ENCODE measurements around the gene AP4S1. TPM values are rescaled to one million over a fixed set of nuclear protein-coding genes. Genes with fewer than 3 reads are reported as not detected.
A peak's percentile ranks its signal among the peaks of the same experiment; 100 is the strongest.
"Not testable (repeated sequence)": the region's sequence is repeated elsewhere in the genome, so short reads cannot be mapped to it uniquely, and the experiment has no call there.

Gene AP4S1
- total RNA-seq (2014; rRNA removed; shearing (Covaris generic); ENCODE audit: low replicate concordance): 7.8 and 10.2 TPM in 2 replicates

- H3K79me2 ChIP-seq (ENCODE audit: low read length): peaks cover 63% of the 10 kb centered on the region
- no peaks in the 10 kb centered on the region for H3K9me3 ChIP-seq (ENCODE audit: low read length)
- H3K4me1 ChIP-seq (ENCODE audit: low read length): peaks cover 28% of the 10 kb centered on the region
- no peaks in the 10 kb centered on the region for H3K27me3 ChIP-seq (ENCODE audit: low read length)
- H3K9me2 ChIP-seq (replicated peaks; ENCODE audit: insufficient read depth, low read length): no peaks in the 10 kb centered on the region
- DNase-seq: peak; percentile 83
- H3K4me3 ChIP-seq (ENCODE audit: low read length): peak within 1 kb of the TSS; percentile 78
- H3K4me2 ChIP-seq (ENCODE audit: low read depth, low read length, poor library complexity, severe bottlenecking): peak within 1 kb of the TSS; percentile 100
- H4K20me1 ChIP-seq (ENCODE audit: insufficient read depth, low read depth, low read length): peaks cover 12% of the 10 kb centered on the region; the same call in 1 of the 2 replicates
- H3K36me3 ChIP-seq (ENCODE audit: insufficient read depth, low read length): peaks cover 25% of the 10 kb centered on the region
- H3K27ac ChIP-seq (ENCODE audit: low read length): peak within 1 kb of the TSS; percentile 88
- H2AFZ ChIP-seq (ENCODE audit: low read length): peak within 1 kb of the TSS; percentile 87
- peak within 1 kb of the TSS; percentile 98 for H3K9ac ChIP-seq (ENCODE audit: low read length)
Observed at GRCh38 chr14:31025367-31026076, at the start of gene AP4S1. AP4S1 (plus strand) TSS chr14:31025649; CDS start chr14:31066197, 40,548 bp downstream.

- DNase-seq: no peak
- no peak overlapping the region for H3K4me3 ChIP-seq (ENCODE audit: low read length)
- no peak overlapping the region for H2AFZ ChIP-seq (ENCODE audit: low read length)
- H3K4me1 ChIP-seq (ENCODE audit: low read length): peaks cover 44% of the 10 kb centered on the region
- H3K9me2 ChIP-seq (replicated peaks; ENCODE audit: insufficient read depth, low read length): no peaks in the 10 kb centered on the region
- H3K27me3 ChIP-seq (ENCODE audit: low read length): no peaks in the 10 kb centered on the region
- H3K36me3 ChIP-seq (ENCODE audit: insufficient read depth, low read length): no peaks in the 10 kb centered on the region
- no peak overlapping the region for H3K27ac ChIP-seq (ENCODE audit: low read length)
- no peak overlapping the region for H3K4me2 ChIP-seq (ENCODE audit: low read depth, low read length, poor library complexity, severe bottlenecking)
- peaks cover 8% of the 10 kb centered on the region for H4K20me1 ChIP-seq (ENCODE audit: insufficient read depth, low read depth, low read length)
- no peaks in the 10 kb centered on the region for H3K9me3 ChIP-seq (ENCODE audit: low read length)
- peaks cover 100% of the 10 kb centered on the region for H3K79me2 ChIP-seq (ENCODE audit: low read length)
- no peak overlapping the region for H3K9ac ChIP-seq (ENCODE audit: low read length)
Observed at GRCh38 chr14:30977752-30978151, 47.7 kb upstream of the AP4S1 start.

- H2AFZ ChIP-seq (ENCODE audit: low read length); H3K9ac ChIP-seq (ENCODE audit: low read length); H3K9me2 ChIP-seq (replicated peaks; ENCODE audit: insufficient read depth, low read length); H3K27me3 ChIP-seq (ENCODE audit: low read length); H3K9me3 ChIP-seq (ENCODE audit: low read length); H3K4me3 ChIP-seq (ENCODE audit: low read length); H3K36me3 ChIP-seq (ENCODE audit: insufficient read depth, low read length): not testable (repeated sequence)
- H4K20me1 ChIP-seq (ENCODE audit: insufficient read depth, low read depth, low read length): peaks cover 16% of the 10 kb centered on the region
- H3K4me1 ChIP-seq (ENCODE audit: low read length): peaks cover 49% of the 10 kb centered on the region
- peak overlapping the region; percentile 89 for H3K27ac ChIP-seq (ENCODE audit: low read length)
- H3K4me2 ChIP-seq (ENCODE audit: low read depth, low read length, poor library complexity, severe bottlenecking): peak overlapping the region; percentile 5
- H3K79me2 ChIP-seq (ENCODE audit: low read length): peaks cover 100% of the 10 kb centered on the region
- peak; percentile 93 for DNase-seq
Observed at GRCh38 chr14:30980106-30980704, 45.2 kb upstream of the AP4S1 start.

GRCh38 chr14:30980980-30981379, 44.5 kb upstream of the AP4S1 start:
- Histone ChIP-seq H3K4me1 (ENCODE audit: low read length) (peaks cover 49% of the 10 kb centered on the region), H4K20me1 (ENCODE audit: insufficient read depth, low read depth, low read length) (peaks cover 16% of the 10 kb centered on the region), H3K36me3 (ENCODE audit: insufficient read depth, low read length) (no peaks in the 10 kb centered on the region), H3K4me3 (ENCODE audit: low read length) (no peak overlapping the region), H3K79me2 (ENCODE audit: low read length) (peaks cover 100% of the 10 kb centered on the region), H3K27me3 (ENCODE audit: low read length) (no peaks in the 10 kb centered on the region), H3K9me3 (ENCODE audit: low read length) (no peaks in the 10 kb centered on the region), H3K27ac (ENCODE audit: low read length) (peak overlapping the region; percentile 89), H3K9ac (ENCODE audit: low read length) (no peak overlapping the region), H2AFZ (ENCODE audit: low read length) (no peak overlapping the region), H3K9me2 (replicated peaks; ENCODE audit: insufficient read depth, low read length) (no peaks in the 10 kb centered on the region), H3K4me2 (ENCODE audit: low read depth, low read length, poor library complexity, severe bottlenecking) (peak overlapping the region; percentile 5)
- DNase-seq: no peak

- Histone ChIP-seq H3K4me3 (ENCODE audit: low read length) (peak overlapping the region; percentile 39; the same call in 1 of the 2 replicates), H3K4me1 (ENCODE audit: low read length) (peaks cover 59% of the 10 kb centered on the region), H3K36me3 (ENCODE audit: insufficient read depth, low read length) (no peaks in the 10 kb centered on the region), H3K4me2 (ENCODE audit: low read depth, low read length, poor library complexity, severe bottlenecking) (peak overlapping the region; percentile 75), H2AFZ (ENCODE audit: low read length) (no peak overlapping the region), H3K79me2 (ENCODE audit: low read length) (peaks cover 98% of the 10 kb centered on the region), H3K27ac (ENCODE audit: low read length) (peak overlapping the region; percentile 89), H3K9ac (ENCODE audit: low read length) (no peak overlapping the region), H4K20me1 (ENCODE audit: insufficient read depth, low read depth, low read length) (peaks cover 16% of the 10 kb centered on the region), H3K9me2 (replicated peaks; ENCODE audit: insufficient read depth, low read length) (no peaks in the 10 kb centered on the region), H3K27me3 (ENCODE audit: low read length) (no peaks in the 10 kb centered on the region), H3K9me3 (ENCODE audit: low read length) (no peaks in the 10 kb centered on the region)
- DNase-seq: peak; percentile 85
Observed at GRCh38 chr14:30982533-30982932, 42.9 kb upstream of the AP4S1 start.

GRCh38 chr14:30983858-30984257, 41.6 kb upstream of the AP4S1 start:
- Histone ChIP-seq H3K9me2 (replicated peaks; ENCODE audit: insufficient read depth, low read length) (no peaks in the 10 kb centered on the region), H3K27ac (ENCODE audit: low read length) (peak overlapping the region; percentile 89), H4K20me1 (ENCODE audit: insufficient read depth, low read depth, low read length) (peaks cover 16% of the 10 kb centered on the region), H3K79me2 (ENCODE audit: low read length) (peaks cover 98% of the 10 kb centered on the region), H3K36me3 (ENCODE audit: insufficient read depth, low read length) (no peaks in the 10 kb centered on the region), H3K27me3 (ENCODE audit: low read length) (no peaks in the 10 kb centered on the region), H3K9ac (ENCODE audit: low read length) (no peak overlapping the region), H3K4me3 (ENCODE audit: low read length) (no peak overlapping the region), H2AFZ (ENCODE audit: low read length) (no peak overlapping the region), H3K4me2 (ENCODE audit: low read depth, low read length, poor library complexity, severe bottlenecking) (peak overlapping the region; percentile 75), H3K9me3 (ENCODE audit: low read length) (no peaks in the 10 kb centered on the region), H3K4me1 (ENCODE audit: low read length) (peaks cover 61% of the 10 kb centered on the region)
- DNase-seq: no peak

GRCh38 chr14:30985796-30986195, 39.7 kb upstream of the AP4S1 start:
- no peaks in the 10 kb centered on the region for H3K9me2 ChIP-seq (replicated peaks; ENCODE audit: insufficient read depth, low read length)
- H3K27ac ChIP-seq (ENCODE audit: low read length): no peak overlapping the region
- no peaks in the 10 kb centered on the region for H3K9me3 ChIP-seq (ENCODE audit: low read length)
- H3K36me3 ChIP-seq (ENCODE audit: insufficient read depth, low read length): no peaks in the 10 kb centered on the region
- H3K27me3 ChIP-seq (ENCODE audit: low read length): no peaks in the 10 kb centered on the region
- H4K20me1 ChIP-seq (ENCODE audit: insufficient read depth, low read depth, low read length): peaks cover 10% of the 10 kb centered on the region; the same call in 1 of the 2 replicates
- no peak for DNase-seq
- no peak overlapping the region for H3K9ac ChIP-seq (ENCODE audit: low read length)
- no peak overlapping the region for H2AFZ ChIP-seq (ENCODE audit: low read length)
- no peak overlapping the region for H3K4me3 ChIP-seq (ENCODE audit: low read length)
- peaks cover 98% of the 10 kb centered on the region for H3K79me2 ChIP-seq (ENCODE audit: low read length)
- peaks cover 55% of the 10 kb centered on the region for H3K4me1 ChIP-seq (ENCODE audit: low read length)
- no peak overlapping the region for H3K4me2 ChIP-seq (ENCODE audit: low read depth, low read length, poor library complexity, severe bottlenecking)

GRCh38 chr14:30988509-30988908, 36.9 kb upstream of the AP4S1 start:
- H3K4me3 ChIP-seq (ENCODE audit: low read length): no peak overlapping the region
- no peak overlapping the region for H2AFZ ChIP-seq (ENCODE audit: low read length)
- H3K27ac ChIP-seq (ENCODE audit: low read length): no peak overlapping the region
- no peaks in the 10 kb centered on the region for H3K36me3 ChIP-seq (ENCODE audit: insufficient read depth, low read length)
- H3K9ac ChIP-seq (ENCODE audit: low read length): no peak overlapping the region
- H3K9me3 ChIP-seq (ENCODE audit: low read length): no peaks in the 10 kb centered on the region
- DNase-seq: no peak
- peaks cover 49% of the 10 kb centered on the region for H3K4me1 ChIP-seq (ENCODE audit: low read length)
- peaks cover 98% of the 10 kb centered on the region for H3K79me2 ChIP-seq (ENCODE audit: low read length)
- H3K27me3 ChIP-seq (ENCODE audit: low read length): no peaks in the 10 kb centered on the region
- no peak overlapping the region for H3K4me2 ChIP-seq (ENCODE audit: low read depth, low read length, poor library complexity, severe bottlenecking)
- H4K20me1 ChIP-seq (ENCODE audit: insufficient read depth, low read depth, low read length): peaks cover 7% of the 10 kb centered on the region; the same call in 1 of the 2 replicates
- H3K9me2 ChIP-seq (replicated peaks; ENCODE audit: insufficient read depth, low read length): no peaks in the 10 kb centered on the region

Measured in Karpas-422 (cell line).